ENCODE results near the gene TPCN1.
A peak's percentile ranks its signal among the peaks of the same experiment; 100 is the strongest.

- TF ChIP-seq, protein P1, sequence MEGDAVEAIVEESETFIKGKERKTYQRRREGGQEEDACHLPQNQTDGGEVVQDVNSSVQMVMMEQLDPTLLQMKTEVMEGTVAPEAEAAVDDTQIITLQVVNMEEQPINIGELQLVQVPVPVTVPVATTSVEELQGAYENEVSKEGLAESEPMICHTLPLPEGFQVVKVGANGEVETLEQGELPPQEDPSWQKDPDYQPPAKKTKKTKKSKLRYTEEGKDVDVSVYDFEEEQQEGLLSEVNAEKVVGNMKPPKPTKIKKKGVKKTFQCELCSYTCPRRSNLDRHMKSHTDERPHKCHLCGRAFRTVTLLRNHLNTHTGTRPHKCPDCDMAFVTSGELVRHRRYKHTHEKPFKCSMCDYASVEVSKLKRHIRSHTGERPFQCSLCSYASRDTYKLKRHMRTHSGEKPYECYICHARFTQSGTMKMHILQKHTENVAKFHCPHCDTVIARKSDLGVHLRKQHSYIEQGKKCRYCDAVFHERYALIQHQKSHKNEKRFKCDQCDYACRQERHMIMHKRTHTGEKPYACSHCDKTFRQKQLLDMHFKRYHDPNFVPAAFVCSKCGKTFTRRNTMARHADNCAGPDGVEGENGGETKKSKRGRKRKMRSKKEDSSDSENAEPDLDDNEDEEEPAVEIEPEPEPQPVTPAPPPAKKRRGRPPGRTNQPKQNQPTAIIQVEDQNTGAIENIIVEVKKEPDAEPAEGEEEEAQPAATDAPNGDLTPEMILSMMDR (IDR thresholded peaks at IDR 0.05 in 8 of 11, conservative IDR thresholded peaks at IDR 0.05 in 3 of 11): peak in 2 of 11 experiments; percentile 19 to 24
- TF ChIP-seq POLR2A (IDR thresholded peaks at IDR 0.05): no peak
These were observed 24.6 kb downstream of the TPCN1 start for GRCh38 chr12:113245695-113246477.

Measured in spleen (tissue), 7 donors.